ENCODE results near the gene CNOT8.
"Not testable (repeated sequence)": the region's sequence is repeated elsewhere in the genome, so short reads cannot be mapped to it uniquely, and the experiment has no call there.

The CNOT8 gene

GRCh38 chr5:154899151-154899816, 40.9 kb downstream of the CNOT8 start:
- no peak overlapping the region for H3K27ac ChIP-seq
- TF ChIP-seq CTCF (conservative IDR thresholded peaks at IDR 0.05) = no peak
- no peak for TF ChIP-seq ZFX (IDR thresholded peaks at IDR 0.05)

GRCh38 chr5:154900066-154900465, 41.6 kb downstream of the CNOT8 start:
- TF ChIP-seq ZFX (IDR thresholded peaks at IDR 0.05) (no peak), CTCF (conservative IDR thresholded peaks at IDR 0.05) (no peak)
- no peak overlapping the region for H3K27ac ChIP-seq

- TF ChIP-seq ZFX (IDR thresholded peaks at IDR 0.05) (no peak), CTCF (conservative IDR thresholded peaks at IDR 0.05) (no peak)
- H3K27ac ChIP-seq = no peak overlapping the region
These were observed 42.8 kb downstream of the CNOT8 start for GRCh38 chr5:154901276-154901675.

GRCh38 chr5:154901913-154902312, 43.5 kb downstream of the CNOT8 start:
- TF ChIP-seq ZFX (IDR thresholded peaks at IDR 0.05) = no peak
- no peak for TF ChIP-seq CTCF (conservative IDR thresholded peaks at IDR 0.05)

DNA sequence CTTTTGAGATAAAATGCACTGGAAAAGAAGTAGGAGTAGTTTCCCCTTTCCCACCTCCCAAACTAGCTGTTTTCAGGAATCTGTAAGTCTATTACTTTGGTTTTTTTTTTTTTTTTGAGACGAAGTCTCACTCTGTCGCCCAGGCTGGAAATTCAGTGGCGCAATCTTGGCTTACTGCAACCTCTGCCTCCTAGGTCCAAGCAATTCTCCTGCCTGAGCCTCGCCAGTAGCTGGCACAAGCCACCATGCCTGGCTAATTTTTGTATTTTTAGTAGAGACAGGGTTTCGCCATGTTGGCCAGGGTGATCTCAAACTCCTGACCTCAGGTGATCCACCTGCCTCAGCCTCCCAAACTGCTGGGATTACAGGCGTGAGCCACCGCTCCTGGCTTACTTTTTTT, 47.2 kb downstream of the CNOT8 start:
- H3K27ac ChIP-seq = not testable (repeated sequence)

More at GRCh38 chr5:154901913-154902312, 43.5 kb downstream of the CNOT8 start:
- H3K27ac ChIP-seq = no peak overlapping the region

DNA sequence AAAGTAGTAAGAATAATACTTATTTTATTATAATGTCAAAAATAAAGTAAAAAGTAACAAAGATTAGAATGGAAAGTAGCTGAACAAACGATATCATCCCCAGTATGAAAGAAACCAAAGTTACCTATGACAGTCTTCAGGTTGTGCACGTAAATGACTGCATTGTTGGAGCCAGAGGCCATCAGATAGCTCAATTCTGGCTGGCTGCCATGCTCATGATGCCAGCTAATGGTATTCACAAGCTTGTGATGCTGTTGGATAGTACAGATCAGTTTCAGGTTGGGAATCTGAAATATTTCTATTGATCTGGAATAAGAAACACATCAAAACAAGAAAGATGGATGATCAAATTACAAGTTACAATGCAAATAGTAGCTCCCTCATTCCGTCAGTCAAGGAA, 58.4 kb downstream of the CNOT8 start:
- no peak overlapping the region for H3K27ac ChIP-seq
- TF ChIP-seq CTCF (conservative IDR thresholded peaks at IDR 0.05) = no peak
- TF ChIP-seq ZFX (IDR thresholded peaks at IDR 0.05) = no peak

DNA sequence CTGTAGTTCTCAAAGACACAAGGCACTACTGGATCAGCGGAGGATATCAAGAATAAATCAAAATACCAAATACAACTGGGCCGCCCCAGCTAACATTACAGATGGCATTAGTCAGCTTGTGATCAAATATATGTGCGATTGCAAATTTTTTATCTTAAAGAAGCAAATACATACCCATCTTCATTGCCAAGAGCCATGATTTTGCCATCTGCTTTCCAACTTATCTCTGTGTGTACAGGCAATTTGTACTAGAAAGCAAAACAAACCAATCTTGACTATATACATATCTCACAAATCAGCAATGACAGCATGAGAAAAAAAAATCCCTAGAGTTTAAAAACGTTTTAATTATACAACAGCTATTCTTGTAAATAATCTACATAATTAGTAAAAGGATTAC, 59.3 kb downstream of the CNOT8 start:
- TF ChIP-seq ZFX (IDR thresholded peaks at IDR 0.05) (no peak), CTCF (conservative IDR thresholded peaks at IDR 0.05) (no peak)

More for the DNA sequence above, 59.3 kb downstream of the CNOT8 start:
- H3K27ac ChIP-seq = no peak overlapping the region

Measured in C4-2B (cell line).